Prostate gland (tissue), 2 donors: ENCODE data around the gene CNKSR3. TPM values are rescaled to one million over a fixed set of nuclear protein-coding genes. Genes with fewer than 3 reads are reported as not detected.

Experiments
- DNase-seq: peaks from one replicate; pipeline ENCODE4 v3.0.0-alpha.2; 2019; ENCODE audit warnings: low spot score
- H3K27ac ChIP-seq, 2 donors: fragments of 200-600 bp; sonication (generic); 2 replicates each; pipeline ENCODE4 v1.5.1; 2017 to 2019
- H3K27me3 ChIP-seq: fragments of 200-600 bp; sonication (generic); replicated peaks from 2 replicates; pipeline ENCODE4 v1.5.1; 2019; ENCODE audit not compliant: insufficient read depth
- H3K36me3 ChIP-seq, 2 donors: fragments of 200-600 bp; sonication (generic); 1 replicate in 1 of 2; 2 replicates in 1 of 2; pipeline versions ENCODE4 v1.5.1 to v1.8.1; 2017 to 2019
- H3K4me1 ChIP-seq: fragments of 200-600 bp; sonication (generic); replicated peaks from 2 replicates; pipeline ENCODE4 v1.5.1; 2019
- H3K4me3 ChIP-seq, 2 donors: fragments of 200-600 bp; sonication (generic); 2 replicates each; pipeline ENCODE4 v1.5.1; 2017 to 2019
- H3K9me3 ChIP-seq: fragments of 200-600 bp; sonication (generic); 2 replicates; pipeline ENCODE4 v1.5.1; 2017
- POLR2A ChIP-seq: fragments of 450-650 bp; IDR thresholded peaks from one replicate; pipeline ENCODE4 v1.6.1; 2016; ENCODE audit warnings: antibody characterized with exemption, mild to moderate bottlenecking
- POLR2AphosphoS5 ChIP-seq: sonication (generic); formaldehyde crosslinking; IDR thresholded peaks from one replicate; pipeline ENCODE4 v1.6.1; 2017; ENCODE audit warnings: antibody characterized with exemption
- WGBS: methylation state at CpG from one replicate; pipeline ENCODE4 v1.1.5; 2018; 5-methylcytosine and 5-hydroxymethylcytosine counted together
- intact Hi-C: fragments of 100-400 bp; cut with DNase I; formaldehyde crosslinking; loops from one replicate; pipeline ENCODE4 v1.14.2; 2022
- total RNA-seq, 2 donors: library from RNA; depleted of rRNA; stranded (reverse); fragments of >200 nt; gene quantifications; one replicate each; pipeline ENCODE4 v1.1.0, GENCODE V29; 2016
- TF ChIP-seq, protein P1 (sequence below), 4 experiments: fragments of 200-600 bp in 2 of 4; fragments of 450-650 bp in 2 of 4; sonication (generic) in 2 of 4; IDR thresholded peaks; 1 replicate in 3 of 4; 2 replicates in 1 of 4; pipeline ENCODE4 v1.5.1; 2016 to 2019; ENCODE audit warnings: antibody characterized with exemption in 4 of 4, mild to moderate bottlenecking in 2 of 4, moderate library complexity in 2 of 4

CNKSR3 gene
- total RNA-seq, 2 donors from 2014 or later = 8.7 to 23.5 TPM

DNA sequence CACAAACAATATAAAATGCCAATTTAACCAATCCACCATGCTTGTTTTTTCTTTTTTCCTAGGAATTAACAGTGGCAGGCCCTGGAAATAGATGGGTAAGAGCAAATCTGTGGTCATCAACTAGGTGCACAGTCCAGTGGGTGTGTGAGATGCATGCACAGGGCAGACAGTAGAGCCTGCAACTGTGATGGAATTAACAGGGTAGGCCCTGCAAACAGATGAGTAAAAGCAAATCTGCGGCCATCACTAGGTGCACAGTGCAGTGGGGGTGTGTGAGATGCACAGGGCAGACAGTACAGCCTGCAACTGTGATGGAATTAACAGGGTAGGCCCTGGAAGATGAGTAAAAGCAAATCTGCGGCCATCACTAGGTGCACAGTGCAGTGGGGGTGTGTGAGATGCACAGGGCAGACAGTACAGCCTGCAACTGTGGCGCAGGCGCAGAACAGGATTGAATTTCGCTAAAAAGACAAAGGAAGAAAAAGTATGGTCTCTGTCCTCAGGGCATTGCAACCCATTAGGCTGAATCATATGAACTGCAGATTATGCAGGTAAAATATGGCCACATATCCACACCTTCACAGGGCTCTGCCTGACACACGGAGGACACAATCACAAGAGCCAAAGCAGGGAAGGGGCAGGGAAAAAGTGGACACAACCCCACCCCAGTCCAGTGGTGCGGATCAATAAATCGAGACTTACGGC lies 112.8 kb downstream of the CNKSR3 start:
- intact Hi-C loops = no loop called here
- WGBS = 96% methylated on average over 9 of the region's 9 CpGs
- H3K27me3 ChIP-seq = no peaks in the 10 kb centered on the region
- TF ChIP-seq, protein P1, sequence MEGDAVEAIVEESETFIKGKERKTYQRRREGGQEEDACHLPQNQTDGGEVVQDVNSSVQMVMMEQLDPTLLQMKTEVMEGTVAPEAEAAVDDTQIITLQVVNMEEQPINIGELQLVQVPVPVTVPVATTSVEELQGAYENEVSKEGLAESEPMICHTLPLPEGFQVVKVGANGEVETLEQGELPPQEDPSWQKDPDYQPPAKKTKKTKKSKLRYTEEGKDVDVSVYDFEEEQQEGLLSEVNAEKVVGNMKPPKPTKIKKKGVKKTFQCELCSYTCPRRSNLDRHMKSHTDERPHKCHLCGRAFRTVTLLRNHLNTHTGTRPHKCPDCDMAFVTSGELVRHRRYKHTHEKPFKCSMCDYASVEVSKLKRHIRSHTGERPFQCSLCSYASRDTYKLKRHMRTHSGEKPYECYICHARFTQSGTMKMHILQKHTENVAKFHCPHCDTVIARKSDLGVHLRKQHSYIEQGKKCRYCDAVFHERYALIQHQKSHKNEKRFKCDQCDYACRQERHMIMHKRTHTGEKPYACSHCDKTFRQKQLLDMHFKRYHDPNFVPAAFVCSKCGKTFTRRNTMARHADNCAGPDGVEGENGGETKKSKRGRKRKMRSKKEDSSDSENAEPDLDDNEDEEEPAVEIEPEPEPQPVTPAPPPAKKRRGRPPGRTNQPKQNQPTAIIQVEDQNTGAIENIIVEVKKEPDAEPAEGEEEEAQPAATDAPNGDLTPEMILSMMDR (IDR thresholded peaks at IDR 0.05) = no peak
- TF ChIP-seq POLR2AphosphoS5 (no peak), POLR2A (no peak)
- no peaks in the 10 kb centered on the region for H3K9me3 ChIP-seq
- no peak for DNase-seq
- no peaks in the 10 kb centered on the region for H3K4me1 ChIP-seq
- no peak overlapping the region for H3K27ac ChIP-seq
- H3K4me3 ChIP-seq = no peak overlapping the region
- H3K36me3 ChIP-seq = no peaks in the 10 kb centered on the region

DNA sequence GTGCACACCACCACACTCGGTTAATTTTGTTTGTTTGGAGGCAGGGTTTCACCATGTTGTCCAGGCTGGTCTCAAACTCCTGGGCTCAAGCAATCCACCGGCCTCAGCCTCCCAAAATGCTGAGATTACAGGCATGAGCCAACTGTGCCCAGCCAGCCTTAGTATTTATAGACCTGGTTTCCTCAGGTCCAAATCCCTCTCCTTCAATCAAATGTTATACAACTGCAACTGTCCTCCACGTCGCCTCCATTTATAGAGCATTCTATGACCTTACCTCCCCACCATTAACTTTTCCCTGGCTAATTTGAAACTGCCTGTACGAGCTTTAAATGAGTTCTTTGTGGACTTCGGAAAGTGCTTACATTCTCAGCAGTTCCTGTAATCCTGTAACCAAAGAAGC lies 114.6 kb downstream of the CNKSR3 start:
- intact Hi-C loops = no loop called here
- H3K9me3 ChIP-seq = no peaks in the 10 kb centered on the region
- H3K4me3 ChIP-seq = no peak overlapping the region
- no peak for DNase-seq
- H3K4me1 ChIP-seq = no peaks in the 10 kb centered on the region
- TF ChIP-seq POLR2AphosphoS5 (no peak), POLR2A (no peak)
- TF ChIP-seq, protein P1 (IDR thresholded peaks at IDR 0.05) = no peak
- 88% methylated on average over 6 of the region's 6 CpGs for WGBS
- no peaks in the 10 kb centered on the region for H3K27me3 ChIP-seq
- H3K36me3 ChIP-seq = no peaks in the 10 kb centered on the region
- no peak overlapping the region for H3K27ac ChIP-seq

DNA sequence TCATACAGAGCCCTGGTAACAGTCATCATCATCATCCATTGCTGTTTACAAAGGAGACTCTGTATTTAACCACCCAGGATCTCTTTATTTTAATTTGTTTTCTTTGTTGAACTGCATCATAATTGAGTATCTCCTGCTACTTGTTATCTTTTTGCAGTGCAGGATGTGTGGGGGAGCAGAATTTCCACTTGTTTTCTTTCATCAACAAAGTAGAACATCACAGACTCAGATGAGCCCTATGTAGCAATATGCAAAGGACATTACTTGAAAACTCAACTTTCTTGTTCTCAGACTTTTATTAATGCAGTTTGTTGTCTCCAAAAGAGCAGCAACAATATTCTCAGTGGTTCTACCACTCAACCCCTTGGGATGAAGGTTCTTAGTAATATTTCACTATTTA lies 115.2 kb downstream of the CNKSR3 start:
- intact Hi-C loops = no loop called here

DNA sequence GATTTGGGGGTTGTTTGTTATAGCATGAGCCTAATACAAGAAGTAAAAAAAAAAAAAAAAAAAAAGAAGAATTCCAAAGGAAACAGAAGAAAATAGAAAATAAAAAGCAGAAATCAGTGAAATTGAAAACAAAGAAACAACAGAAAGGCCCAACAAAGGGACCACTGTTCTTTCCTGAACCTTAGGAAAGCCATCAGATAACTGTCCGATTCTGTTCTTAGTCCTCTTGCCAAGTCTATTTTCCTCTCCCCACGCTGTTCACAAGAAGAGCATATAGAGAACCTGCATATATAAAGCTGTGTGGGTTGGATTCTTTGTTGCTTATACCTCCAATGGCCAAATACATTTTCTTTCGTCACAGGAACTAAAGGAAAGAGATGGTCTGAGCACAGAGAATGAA lies 115.9 kb downstream of the CNKSR3 start:
- TF ChIP-seq POLR2A (no peak), POLR2AphosphoS5 (no peak)
- TF ChIP-seq, protein P1 (IDR thresholded peaks at IDR 0.05) = no peak
- 61% methylated on average over 3 of the region's 3 CpGs for WGBS
- no peaks in the 10 kb centered on the region for H3K4me1 ChIP-seq
- no peak overlapping the region for H3K27ac ChIP-seq
- intact Hi-C loops = no loop called here
- H3K27me3 ChIP-seq = no peaks in the 10 kb centered on the region
- DNase-seq = no peak
- H3K36me3 ChIP-seq = no peaks in the 10 kb centered on the region
- no peak overlapping the region for H3K4me3 ChIP-seq
- H3K9me3 ChIP-seq = no peaks in the 10 kb centered on the region

More for the DNA sequence above, 115.2 kb downstream of the CNKSR3 start:
- no peaks in the 10 kb centered on the region for H3K36me3 ChIP-seq
- H3K9me3 ChIP-seq = no peaks in the 10 kb centered on the region
- no peak overlapping the region for H3K4me3 ChIP-seq
- TF ChIP-seq POLR2A (no peak), POLR2AphosphoS5 (no peak)
- TF ChIP-seq, protein P1 (IDR thresholded peaks at IDR 0.05) = no peak
- no peaks in the 10 kb centered on the region for H3K27me3 ChIP-seq
- H3K27ac ChIP-seq = no peak overlapping the region
- H3K4me1 ChIP-seq = no peaks in the 10 kb centered on the region
- DNase-seq = no peak

DNA sequence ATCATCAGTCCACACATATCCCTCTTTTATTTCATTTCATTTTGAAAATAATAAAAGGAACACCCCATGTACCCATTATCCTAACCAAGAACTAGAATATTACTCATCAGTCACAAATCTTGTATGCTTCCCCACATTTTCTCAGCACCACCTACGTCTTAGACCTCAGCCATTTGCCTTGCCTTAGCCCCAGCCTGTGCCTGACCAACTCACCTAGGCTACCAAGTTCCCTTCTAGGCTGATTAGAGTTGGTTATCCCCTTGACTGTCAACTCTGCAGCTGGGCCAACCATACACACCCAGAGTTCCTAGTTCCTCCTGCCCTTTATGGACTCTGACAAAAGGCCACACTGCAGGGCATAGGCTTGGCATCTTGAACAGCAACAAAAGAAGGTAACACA lies 120.5 kb downstream of the CNKSR3 start:
- intact Hi-C loops = no loop called here
- no peaks in the 10 kb centered on the region for H3K36me3 ChIP-seq
- TF ChIP-seq POLR2AphosphoS5 (no peak), POLR2A (no peak)
- TF ChIP-seq, protein P1 (IDR thresholded peaks at IDR 0.05) = no peak
- WGBS = 89% methylated on average over 1 of the region's 1 CpG
- no peaks in the 10 kb centered on the region for H3K27me3 ChIP-seq
- H3K27ac ChIP-seq = no peak overlapping the region
- H3K9me3 ChIP-seq = no peaks in the 10 kb centered on the region
- H3K4me1 ChIP-seq = no peaks in the 10 kb centered on the region
- no peak overlapping the region for H3K4me3 ChIP-seq
- no peak for DNase-seq
